Measurements from ENCODE around the gene TRAF4. TPM values are rescaled to one million over a fixed set of nuclear protein-coding genes. Genes with fewer than 3 reads are reported as not detected.

TRAF4 gene
- total and polyA plus RNA-seq, 10 of the 15 experiments (the other 5 are each of a cell fraction or from before 2014, with no cell fraction given): 3.7 to 197 (median 66.4) TPM

DNA sequence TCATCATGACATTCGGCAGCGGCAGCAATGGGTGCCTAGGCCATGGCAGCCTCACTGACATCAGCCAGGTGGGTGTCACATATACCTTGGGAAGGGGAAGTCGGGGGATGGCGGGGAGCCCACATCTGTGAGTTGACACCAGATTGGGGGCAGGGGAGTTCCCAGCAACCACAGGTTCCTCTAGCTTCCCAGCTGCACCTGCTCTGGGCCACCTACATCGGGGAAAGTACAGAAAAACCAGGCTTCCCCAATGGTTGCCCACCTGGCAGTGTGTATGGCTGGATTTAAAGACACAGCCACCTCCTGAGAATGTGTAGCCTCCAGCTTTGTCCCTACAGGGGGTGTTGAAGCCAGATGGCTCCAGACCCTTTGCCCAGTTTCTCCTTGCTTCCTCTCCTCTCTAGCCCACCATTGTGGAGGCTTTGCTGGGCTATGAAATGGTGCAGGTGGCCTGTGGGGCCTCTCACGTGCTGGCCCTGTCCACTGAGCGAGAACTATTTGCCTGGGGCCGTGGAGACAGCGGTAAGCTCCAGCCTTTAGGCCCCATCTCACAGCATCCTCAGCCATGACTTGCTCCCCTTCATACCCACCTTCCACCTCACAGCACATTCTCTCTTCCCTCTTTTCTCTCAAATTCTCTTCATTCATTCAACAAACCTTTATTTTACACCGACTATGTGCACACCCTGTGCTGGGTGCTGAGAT is 5.0 kb upstream of the TRAF4 start (continued):
- TF ChIP-seq, protein P1, sequence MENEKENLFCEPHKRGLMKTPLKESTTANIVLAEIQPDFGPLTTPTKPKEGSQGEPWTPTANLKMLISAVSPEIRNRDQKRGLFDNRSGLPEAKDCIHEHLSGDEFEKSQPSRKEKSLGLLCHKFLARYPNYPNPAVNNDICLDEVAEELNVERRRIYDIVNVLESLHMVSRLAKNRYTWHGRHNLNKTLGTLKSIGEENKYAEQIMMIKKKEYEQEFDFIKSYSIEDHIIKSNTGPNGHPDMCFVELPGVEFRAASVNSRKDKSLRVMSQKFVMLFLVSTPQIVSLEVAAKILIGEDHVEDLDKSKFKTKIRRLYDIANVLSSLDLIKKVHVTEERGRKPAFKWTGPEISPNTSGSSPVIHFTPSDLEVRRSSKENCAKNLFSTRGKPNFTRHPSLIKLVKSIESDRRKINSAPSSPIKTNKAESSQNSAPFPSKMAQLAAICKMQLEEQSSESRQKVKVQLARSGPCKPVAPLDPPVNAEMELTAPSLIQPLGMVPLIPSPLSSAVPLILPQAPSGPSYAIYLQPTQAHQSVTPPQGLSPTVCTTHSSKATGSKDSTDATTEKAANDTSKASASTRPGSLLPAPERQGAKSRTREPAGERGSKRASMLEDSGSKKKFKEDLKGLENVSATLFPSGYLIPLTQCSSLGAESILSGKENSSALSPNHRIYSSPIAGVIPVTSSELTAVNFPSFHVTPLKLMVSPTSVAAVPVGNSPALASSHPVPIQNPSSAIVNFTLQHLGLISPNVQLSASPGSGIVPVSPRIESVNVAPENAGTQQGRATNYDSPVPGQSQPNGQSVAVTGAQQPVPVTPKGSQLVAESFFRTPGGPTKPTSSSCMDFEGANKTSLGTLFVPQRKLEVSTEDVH (IDR thresholded peaks at IDR 0.05; ENCODE audit: low read depth, partially characterized antibody): no peak
- TF ChIP-seq, protein P2, sequence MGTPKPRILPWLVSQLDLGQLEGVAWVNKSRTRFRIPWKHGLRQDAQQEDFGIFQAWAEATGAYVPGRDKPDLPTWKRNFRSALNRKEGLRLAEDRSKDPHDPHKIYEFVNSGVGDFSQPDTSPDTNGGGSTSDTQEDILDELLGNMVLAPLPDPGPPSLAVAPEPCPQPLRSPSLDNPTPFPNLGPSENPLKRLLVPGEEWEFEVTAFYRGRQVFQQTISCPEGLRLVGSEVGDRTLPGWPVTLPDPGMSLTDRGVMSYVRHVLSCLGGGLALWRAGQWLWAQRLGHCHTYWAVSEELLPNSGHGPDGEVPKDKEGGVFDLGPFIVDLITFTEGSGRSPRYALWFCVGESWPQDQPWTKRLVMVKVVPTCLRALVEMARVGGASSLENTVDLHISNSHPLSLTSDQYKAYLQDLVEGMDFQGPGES (IDR thresholded peaks at IDR 0.05): no peak
- TF ChIP-seq NBN (IDR thresholded peaks at IDR 0.05) (peak; percentile 28; the same call in 1 of the 2 replicates), EGR1 (IDR thresholded peaks at IDR 0.05; ENCODE audit: borderline replicate concordance in 1 of 2, low read depth in 2 of 2, low read length in 2 of 2) (peak in 1 of 2 experiments; percentile 83; a peak in 2 of 3 replicates), HDAC6 (IDR thresholded peaks at IDR 0.05; ENCODE audit: unreplicated experiment) (no peak), ATF7 (IDR thresholded peaks at IDR 0.05; ENCODE audit: low read depth) (peak; percentile 51; the same call in 1 of the 2 replicates), HCFC1 (IDR thresholded peaks at IDR 0.05; ENCODE audit: low read length) (no peak), NRF1 (conservative IDR thresholded peaks at IDR 0.05; ENCODE audit: low read depth, low read length) (no peak), STAT3 (IDR thresholded peaks at IDR 0.05; ENCODE audit: low read depth, low read length) (no peak), KLF5 (IDR thresholded peaks at IDR 0.05; ENCODE audit: partially characterized antibody) (no peak), CEBPB (IDR thresholded peaks at IDR 0.05; ENCODE audit: borderline replicate concordance in 1 of 2, low read depth in 2 of 2, low read length in 2 of 2) (no peak), WRNIP1 (IDR thresholded peaks at IDR 0.05; ENCODE audit: borderline replicate concordance, low read depth, low read length) (no peak)
